HG03460 (cell line): Measurements from ENCODE around the gene TMEM178B.

Experiments
- ATAC-seq: cut with Tn5 transposase; IDR thresholded peaks from one replicate; pipeline ENCODE4 v1.9.1; 2021; ENCODE audit not compliant: unreplicated experiment

Gene TMEM178B

DNA sequence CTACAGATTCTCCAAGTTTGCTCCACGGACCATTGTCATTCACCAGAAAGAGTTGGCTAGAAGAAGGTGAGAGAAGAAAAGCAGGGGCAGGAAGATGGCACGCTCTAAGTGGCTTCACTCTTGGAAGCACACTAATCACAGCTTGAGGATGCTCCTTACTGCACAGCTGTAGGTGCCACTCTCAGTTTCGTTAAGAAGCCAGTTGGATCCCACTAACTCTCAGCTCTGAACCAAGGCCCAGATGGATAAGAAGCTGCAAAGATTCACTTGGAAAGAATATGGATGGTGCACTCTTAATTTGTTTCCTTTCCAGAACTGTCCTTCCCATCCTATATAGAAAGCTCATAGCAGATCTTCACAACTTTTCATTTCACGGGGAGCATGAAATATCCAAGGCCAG is 382.8 kb downstream of the TMEM178B start:
- no peak for ATAC-seq

DNA sequence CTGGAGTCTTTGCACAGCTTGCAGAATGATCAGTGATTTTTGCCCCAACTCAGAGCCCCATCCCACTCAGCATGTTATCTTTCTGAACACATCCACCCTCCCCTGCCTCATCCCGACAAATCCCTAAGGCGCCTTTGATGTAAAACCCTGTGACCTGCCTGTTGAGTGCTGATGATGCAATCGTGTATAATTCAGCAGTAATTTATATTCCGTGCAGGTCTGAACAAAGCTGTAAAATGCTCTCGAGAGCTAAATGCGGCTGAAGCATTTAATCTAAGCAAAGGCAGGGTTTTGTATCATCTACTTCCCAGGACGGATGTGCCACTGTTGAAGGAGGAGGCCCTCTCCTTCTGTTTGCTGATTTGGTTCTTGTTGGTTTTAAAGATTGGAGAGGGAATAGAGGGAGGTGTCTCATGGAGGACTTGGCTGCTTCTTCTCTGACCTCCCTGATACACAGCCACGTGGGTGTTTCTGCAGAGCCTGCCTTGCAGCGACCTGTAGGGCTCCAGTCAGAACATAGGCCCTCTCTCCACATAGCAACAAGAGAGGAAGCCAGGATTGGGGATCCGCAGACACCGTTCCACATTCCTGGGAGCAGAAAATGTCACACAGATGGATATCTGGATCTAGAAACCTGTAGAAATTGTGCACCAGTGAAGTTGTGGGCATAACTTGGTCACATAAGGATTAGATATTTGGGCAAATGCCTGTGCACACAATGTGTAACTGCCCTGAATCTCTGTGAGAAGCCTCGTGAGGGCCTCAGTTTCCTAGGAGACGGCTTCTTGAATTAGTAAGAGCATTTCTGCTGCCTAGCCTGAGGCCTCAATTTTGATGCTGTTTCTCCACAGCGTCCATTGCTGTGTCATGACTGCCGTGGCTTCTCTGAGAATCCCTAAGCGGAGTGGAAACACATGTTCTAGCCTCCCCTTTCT is 387.2 kb downstream of the TMEM178B start:
- no peak for ATAC-seq

DNA sequence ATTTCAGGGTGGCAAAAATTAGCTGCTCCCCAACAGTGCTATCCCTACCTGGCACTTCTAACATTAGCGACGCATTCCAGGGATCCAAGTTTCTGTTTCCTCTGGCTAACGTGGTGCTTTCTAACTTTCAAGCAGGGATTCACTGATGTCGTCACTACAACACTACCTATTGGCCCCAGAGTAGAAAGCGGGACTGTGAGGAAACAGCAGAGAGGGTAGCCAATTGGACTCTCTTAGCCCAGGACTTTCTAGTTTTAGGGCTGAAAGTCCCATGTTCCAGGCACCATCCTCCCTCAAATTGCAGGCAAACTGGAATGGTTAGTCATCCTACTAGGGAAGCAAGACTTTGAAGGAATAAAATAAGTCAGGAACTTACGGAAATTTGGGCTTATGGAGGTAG is 388.1 kb downstream of the TMEM178B start:
- ATAC-seq, result no peak

DNA sequence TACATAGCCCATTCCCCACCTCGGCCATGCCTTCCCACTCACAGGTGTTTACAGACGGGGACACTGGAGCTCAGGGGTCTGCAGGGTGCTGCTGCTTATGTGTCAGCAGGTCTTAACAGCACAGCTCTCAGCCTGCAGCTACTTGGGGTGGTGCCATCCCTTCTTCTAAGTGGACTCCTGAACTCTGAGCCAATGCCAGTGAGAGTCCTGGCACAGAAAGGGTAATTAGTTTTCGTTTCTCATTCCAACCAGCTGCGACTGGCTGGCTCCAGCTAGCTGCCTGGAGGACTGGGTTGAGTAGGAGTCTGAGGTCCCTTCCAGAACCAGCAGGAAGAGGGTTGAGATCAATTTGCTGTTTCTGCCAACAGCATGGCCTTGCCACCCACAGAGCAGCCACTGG is 389.1 kb downstream of the TMEM178B start:
- no peak for ATAC-seq

DNA sequence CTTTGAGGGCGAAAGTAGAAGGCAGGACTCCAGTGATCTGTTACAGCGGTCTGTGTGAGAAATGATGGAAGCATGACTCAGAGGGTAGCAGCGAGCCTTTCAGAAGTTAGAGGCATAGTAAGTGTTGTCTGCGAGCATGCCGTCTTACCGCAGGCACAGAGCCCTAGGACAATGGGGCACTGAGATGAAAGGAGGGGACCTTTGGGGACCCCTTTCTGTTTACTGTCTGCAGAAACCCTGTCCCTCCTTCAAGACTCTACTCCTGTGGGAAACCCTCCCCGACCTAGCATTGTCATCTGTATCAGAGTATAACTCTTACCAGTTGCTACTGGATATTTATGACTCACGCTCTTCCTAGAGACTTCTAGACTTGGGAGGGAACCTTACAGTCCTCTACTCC is 390.1 kb downstream of the TMEM178B start:
- ATAC-seq, result no peak

DNA sequence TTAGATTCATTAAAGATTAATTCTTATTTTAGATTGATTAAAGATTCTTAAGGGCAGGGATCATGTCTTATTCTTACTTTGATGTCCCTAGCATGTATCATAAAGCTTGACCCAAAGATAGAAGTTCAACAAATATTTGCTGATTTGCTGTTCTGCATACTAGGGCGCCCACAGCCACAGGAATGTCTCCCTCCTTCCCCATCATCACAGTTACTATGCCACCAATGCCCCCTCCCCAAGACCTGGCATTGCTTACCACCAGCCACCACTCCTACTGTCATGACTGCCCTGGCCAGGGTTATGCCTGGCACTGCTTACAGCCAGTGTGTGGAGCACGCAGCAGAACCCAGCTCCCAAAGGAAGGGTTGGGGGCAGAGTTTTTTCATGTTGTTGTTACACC is 390.7 kb downstream of the TMEM178B start:
- no peak for ATAC-seq

DNA sequence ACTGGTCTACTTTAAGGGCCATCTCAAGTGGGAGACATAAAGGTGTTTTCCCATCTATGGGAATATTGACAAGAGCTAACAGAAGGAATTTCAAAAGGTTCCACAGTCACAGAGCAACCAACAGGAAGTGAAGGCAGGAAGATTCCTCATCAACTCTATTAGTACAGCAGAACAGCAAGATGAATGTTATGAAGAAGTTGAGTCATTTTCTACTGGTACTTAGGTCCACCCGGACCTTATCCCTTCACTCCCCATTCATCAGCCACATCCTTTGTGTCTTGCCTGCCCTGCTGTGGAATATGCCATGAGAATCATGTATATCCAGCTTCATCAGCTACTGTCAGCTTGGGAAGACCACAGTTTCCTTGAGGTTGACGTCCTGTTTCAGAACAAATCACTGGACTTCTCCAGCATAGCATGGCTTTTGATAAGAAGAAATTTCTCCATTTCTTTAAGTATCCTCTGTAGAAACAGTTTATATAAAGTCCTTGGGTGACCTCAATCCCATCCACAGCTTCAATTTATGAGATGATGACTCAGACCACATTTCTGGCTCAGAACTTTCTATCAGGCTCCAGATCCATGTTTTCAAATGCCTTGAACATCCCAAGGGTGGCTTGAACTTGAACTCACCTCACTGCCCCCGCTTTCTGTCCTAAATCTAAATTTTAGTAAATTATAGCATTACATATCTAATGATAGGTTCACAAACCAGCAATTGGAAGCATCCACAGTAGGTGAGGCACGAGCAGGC is 392.5 kb downstream of the TMEM178B start:
- no peak for ATAC-seq

DNA sequence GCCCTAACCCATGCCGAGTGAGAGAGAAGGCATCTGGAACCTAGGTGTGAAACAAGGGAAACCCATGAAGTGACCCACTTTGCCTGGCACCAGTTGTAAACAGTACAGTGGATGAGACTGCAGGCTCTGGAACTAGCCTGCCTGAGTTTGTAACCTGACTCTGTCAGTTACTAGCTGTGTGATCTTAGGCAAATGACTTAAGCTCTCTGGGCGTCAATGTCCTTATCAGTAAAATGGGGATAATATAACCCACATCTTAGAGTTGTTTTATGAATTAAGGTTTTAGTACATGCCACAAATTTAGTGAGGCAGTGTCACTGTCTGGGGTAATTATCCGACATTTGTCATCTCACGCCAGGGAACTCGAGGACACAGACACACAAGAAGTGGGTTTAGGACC is 394.5 kb downstream of the TMEM178B start:
- no peak for ATAC-seq

DNA sequence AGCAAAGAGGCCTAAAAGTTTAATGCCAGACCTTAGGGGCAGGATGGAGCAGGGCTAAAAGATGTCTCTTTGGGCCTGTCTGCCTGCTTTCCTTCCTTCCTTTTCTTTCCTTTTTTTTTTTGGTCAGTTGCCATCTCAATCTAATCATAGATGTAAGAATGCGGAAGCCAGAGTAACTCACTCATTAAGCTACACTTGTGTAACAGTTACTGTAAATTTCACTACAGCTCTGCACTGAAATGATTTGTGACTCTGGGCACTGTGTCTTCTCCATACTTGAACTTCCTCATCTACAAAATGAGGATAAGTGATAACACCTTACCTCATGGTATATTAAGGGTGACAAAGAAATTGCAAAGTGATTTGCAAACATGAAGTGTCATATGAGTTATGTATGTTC is 401.8 kb downstream of the TMEM178B start:
- no peak for ATAC-seq

DNA sequence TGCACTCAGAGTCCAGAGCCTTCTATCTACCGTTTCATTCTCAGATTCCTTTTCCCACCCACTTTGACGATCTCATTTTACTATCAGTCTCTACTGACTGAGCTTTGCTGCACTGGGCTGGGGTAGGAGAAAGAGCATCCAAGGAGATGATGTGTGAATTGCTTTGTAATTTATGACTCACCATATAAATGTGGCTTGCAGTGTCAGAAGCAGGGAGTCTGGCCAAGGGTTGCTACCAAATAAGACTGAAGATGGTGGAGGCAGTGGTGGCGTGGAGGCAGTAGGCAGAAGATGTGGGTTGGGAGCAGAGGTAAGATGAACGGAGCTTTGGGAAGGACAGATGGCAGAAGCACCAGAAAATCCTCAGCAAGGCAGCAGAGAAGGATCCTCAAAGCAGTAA is 404.0 kb downstream of the TMEM178B start:
- no peak for ATAC-seq

DNA sequence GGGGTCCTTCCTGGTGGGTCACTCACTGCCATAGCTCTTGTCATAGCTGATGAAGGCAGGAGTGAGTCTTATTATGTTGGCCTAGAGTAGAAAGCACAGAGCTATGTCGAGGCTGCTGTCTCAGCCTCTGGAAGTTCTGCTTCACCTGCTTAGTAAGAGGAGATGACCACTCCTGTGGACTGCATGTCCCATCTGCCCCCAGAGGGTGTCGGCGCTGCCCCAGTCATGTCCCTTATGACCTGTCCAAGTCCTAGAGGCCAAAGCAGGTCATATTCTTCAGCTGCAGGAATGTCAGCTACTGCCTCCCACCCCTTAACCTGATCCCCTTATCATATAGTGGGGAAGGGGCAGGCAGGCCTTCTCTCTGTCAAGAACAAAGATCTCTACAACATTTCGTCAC is 405.0 kb downstream of the TMEM178B start:
- no peak for ATAC-seq

DNA sequence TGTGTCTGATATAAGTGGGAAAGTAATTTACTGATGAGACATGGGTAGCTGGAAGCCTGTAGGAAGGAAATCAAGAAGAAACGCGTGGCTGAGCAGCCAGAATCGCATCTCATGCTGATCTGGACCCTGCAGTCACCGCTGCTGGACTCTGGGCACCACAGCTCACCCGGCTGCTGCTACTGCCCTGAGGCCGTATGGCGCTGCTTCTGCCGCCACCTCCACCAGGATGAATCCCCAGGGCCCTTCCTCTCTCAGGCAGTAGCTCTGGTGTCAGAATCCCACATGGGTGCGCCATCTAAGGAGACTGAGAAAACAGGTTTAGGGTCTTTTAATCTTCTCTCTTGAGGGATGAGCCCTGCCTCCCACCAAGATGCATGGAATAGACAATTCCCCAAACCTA is 407.1 kb downstream of the TMEM178B start:
- ATAC-seq, result no peak

DNA sequence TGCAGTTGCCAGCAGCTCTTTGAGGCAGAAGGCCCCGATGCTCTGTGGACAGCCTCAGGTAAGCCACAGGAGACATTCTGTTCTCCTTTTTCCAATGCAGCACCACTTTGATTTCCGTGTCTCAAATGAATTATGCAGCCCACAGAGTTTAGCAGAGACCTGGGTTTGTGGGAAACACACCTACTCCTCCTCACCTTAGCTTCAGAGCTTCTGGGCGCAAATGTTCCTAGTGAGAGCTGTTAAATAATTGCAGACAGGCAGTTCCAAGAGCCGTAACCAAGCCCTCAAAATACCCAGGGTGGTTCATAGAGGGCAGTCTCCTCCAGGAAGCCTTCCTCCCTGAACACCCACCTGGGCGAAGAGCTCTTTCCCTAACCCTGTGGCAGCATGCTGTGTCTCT is 408.1 kb downstream of the TMEM178B start:
- no peak for ATAC-seq

DNA sequence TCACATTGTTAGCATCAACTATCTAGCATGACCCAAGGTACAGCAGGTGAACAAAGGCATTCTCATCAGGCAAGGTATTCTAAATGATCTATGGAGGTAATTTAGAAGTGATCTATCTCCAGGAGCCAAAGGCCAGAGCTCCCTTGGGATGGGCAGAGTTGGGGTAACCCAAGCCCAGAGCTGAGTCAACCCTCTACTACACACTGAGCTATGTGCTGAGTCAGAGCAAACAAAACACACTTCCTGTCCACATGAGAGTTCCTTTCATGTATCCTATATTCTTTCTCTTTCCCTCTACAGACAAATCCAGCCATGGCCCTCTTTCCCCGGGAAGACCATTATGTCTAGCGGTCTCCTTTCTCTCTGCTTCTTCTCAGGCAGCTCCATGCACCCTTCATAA is 409.2 kb downstream of the TMEM178B start:
- no peak for ATAC-seq

DNA sequence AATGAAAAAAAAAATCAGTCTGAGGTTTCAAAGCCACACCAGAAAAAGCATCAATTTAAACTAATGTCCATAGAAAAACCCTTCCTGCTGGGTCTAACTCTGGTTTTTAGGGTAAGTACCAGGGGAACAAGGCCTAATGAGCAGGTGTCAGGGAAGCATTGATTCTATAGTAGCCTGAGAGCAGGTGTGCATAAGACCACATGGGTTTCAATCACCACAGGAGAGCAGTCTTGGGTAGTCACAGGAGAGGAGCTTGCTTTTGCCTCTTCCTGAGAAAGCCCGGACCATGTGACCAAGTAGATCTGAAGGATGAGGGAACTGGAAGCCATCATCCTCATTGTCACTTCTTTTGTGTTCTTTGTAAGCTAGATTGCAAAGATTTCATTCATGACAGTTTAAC is 411.0 kb downstream of the TMEM178B start:
- ATAC-seq, result no peak

DNA sequence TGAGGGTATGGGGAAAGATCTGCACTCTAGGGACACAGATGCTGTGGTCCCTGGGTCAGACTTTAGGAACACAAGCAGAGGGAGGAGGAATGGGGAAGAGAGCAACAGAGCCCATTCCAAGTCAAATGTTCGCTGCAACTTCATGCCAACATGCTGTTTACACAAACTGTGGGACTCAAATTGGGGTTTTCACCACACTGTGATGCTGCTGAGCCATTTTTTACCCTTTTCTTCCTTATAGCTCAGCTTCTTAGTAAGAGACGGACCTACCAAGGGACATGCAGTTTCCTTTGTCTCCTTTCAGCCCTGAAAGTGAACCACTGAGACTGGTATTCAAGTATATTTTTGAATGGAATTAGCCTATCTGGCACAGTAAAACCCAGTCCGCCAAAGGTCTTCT is 413.1 kb downstream of the TMEM178B start:
- no peak for ATAC-seq

DNA sequence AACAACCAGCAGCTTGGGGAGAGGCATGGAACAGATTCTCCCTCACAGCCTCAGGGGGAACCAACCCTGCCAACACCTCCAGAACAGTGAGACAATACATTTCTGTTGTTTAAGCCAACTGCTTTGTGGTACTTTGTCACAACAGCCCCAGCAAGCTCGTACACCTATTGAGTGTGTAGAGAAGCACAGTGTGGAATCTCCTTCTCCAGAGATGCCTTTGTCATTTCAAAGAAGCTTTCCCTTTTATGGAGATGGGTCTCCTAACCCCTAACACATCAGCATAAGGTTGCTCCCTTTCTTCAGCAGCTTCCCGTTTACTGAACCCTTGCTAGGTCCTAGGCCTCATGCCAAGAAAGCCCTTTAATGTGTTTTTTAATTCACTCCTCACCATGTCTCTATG is 416.6 kb downstream of the TMEM178B start:
- no peak for ATAC-seq

DNA sequence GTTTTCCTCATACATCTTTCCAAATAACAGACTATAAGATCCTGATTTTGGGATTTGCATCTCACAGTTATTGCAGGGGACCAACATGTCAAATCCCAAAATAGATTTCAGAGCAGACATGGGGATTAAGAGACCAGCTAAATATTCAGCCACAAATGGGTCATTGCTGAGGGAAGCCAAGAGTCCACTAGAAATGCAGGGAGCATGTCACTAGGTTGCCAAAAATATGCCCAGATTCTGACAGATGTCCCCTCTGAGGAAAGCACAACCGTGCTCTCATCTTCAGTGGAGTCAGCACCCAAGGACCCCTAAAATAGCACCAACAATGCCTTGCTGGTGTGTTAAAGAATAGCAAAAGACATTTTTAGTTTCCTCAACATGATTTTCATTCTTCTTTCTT is 421.2 kb downstream of the TMEM178B start:
- ATAC-seq, result no peak

DNA sequence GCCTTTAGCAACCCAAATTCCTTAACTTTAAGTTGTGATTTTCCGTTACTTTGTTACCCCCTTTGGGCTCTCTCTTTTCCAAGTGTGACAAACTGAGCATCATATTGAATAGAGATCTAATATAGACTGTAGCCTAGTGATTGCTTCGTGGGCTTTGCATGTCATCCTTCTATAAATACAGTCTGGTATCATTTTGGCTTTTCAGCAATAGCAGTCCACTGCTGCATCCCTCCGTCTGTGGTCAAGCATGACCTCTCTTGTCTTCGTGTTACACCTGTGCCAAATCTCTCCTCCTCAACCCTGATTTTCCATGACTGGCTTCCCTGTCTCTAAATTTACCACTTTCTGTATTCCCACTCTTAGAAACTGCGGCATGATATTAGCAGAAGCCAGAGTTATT is 423.5 kb downstream of the TMEM178B start:
- no peak for ATAC-seq

DNA sequence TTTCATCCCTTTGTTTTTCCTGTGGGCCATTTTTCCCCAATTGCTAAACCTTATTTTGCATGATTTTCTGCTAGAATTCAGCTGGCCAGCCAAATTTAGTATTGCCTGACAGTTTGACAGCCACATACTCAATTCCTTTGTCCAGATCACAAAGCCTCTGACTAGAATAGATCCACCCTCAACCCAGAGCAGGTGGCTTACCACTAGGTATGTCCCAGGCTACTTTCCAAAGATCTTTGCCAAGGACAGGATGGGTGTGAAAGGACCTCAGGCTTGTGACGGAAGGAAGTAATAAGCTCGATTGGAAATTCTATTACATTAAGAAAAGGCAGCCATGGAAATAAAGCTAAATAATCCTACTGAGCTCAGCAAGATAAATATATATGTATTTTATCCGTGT is 426.7 kb downstream of the TMEM178B start:
- no peak for ATAC-seq

DNA sequence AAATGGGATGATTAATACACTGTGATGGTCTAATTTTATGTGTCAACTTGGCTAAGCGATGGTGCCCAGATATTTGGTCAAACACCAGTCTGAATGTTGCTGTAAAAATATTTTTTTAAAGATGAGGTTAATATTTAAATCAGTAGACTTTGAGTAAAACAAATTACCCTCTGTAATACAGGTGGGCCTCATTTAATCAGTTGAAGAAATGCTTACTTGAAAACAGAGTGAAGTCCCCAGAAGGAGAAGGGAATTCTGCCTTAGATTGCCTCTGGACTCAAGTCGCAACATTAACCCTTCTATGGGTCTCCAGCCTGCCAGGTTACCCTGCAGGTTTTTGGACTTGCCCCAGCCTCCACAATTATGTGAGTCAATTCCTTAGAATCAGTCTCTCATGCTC is 427.6 kb downstream of the TMEM178B start:
- ATAC-seq, result no peak

DNA sequence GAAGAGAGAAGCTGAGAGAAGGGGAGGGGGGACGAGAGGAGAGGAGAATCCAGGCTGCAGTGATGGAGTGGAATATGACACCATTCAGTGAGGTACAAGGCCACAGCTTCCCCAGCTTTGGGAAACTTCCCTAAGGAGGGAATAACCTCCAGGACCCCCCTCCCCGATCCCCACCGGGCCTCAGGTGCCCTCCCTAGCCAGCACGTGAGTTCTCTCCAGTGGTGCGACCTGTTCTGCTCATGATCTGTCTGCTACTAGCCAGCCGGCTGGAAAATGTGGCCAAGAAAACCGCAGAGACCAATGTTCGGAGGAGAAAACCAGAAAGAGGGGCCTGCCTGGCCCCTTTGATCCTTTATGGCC is 437.4 kb downstream of the TMEM178B start:
- ATAC-seq, result no peak
